Stimulated activated CD4-positive, alpha-beta T cell treated with anti-CD3 and anti-CD28 coated beads, Interleukin-12 subunit alpha, Interleukin-12 subunit beta, amount 100 ng/mL, for 4 hours (primary cell): ENCODE results near the gene ZNF91.
"Not testable (repeated sequence)": the region's sequence is repeated elsewhere in the genome, so short reads cannot be mapped to it uniquely, and the experiment has no call there.

ENCODE experiments used
- DNase-seq: peaks from one replicate; pipeline ENCODE4 v3.0.0-alpha.2; 2020

Gene ZNF91

GRCh38 chr19:23315286-23315685 is 80.0 kb downstream of the ZNF91 start:
- DNase-seq, result no peak

DNA sequence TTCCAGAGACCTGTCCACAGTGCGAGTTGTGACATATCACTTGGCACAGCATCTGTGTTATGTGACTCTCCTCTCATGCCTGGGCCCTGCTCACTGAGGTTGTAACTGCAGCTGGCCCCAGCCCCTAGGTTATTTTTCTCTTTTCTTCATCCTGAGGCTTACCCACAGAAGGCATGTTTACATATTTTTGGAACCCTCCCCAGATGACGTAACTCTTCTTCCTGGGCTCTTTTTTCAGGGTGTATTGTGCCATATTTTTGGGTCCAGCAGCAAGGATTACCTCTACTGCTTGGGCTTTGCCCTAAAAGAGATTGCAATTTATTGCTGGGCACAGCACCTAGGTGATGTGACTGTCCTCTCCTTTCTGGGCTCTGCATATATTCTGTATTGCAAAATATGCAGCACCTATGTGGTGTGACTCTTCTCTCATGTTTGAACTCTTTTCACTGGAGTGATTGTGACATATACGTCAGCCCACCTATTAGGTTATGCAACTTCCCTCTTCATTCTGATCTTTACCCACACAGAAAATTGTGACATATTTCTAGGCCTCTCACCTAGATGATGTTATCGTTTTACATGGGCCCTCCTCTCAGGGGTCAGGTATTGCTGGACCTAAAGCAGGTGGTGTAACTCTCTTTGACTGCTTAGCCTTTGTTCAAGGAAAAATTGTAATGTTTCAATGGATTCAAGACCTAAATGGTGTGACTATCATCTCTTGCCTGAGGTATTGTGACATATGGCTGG is 80.6 kb downstream of the ZNF91 start:
- no peak for DNase-seq

DNA sequence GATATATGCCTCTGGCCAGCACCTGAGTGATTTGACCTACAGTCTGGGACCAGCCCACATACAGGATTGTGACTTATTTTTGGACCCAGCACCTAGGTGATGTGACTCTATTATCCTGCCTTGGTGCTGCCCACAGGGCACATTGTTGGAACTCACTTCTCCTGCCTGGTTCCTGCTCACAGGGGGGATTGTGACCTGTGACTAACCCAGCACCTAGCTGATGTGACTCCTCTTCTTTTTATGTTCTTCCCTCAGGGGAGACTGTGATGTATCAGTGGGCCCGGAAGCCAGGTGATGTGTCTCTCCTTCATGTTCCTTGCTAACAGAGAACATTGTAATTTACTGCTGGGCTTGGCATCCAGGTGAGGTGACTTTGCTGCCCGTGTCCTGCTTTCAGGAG is 82.1 kb downstream of the ZNF91 start:
- DNase-seq, result no peak

DNA sequence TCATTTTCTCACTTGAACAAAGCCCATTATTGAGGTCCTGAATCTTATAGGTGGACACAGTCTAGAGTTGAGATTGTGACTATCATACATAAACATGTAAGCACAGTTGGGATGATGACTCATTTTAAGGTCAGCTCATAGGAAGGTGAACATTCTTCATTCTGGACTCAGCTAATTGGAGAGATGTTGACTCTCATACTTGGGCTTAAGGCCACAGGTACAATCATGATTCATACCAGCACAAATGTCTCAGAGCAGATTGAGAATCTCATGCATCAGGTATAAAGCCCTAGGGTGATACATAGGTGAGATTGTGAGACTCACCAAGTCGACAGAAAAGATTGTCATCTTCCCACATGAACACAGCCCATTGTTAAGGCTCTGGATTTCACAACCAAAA is 82.8 kb downstream of the ZNF91 start:
- DNase-seq, result no peak

GRCh38 chr19:23311551-23311950 is 83.7 kb downstream of the ZNF91 start:
- no peak for DNase-seq

- no peak for DNase-seq
Observed at GRCh38 chr19:23310729-23311211, 84.5 kb downstream of the ZNF91 start.

GRCh38 chr19:23309926-23310325 is 85.3 kb downstream of the ZNF91 start:
- DNase-seq, result no peak

DNA sequence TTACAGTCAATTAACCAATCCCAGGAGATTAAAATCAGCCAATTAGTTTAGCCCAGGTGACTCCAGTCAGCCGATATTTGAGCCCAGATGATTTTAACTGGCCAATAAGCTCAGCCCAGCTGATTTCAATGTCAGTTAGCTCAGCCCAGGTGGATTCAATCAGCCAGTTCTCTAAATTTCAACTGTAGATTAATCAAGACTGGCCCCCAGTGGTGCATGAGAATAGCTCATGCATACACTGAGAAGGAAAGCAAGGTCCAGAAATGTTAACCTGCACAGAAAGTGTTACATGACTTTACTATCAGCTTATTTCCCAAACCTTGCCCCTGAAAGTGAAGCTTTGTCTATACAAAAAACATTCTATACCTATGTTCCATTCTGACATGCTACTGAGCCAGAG is 89.7 kb downstream of the ZNF91 start:
- DNase-seq, result no peak

- DNase-seq, result no peak
Observed at GRCh38 chr19:23304238-23304637, 91.0 kb downstream of the ZNF91 start.

- DNase-seq, result no peak
Observed at GRCh38 chr19:23294141-23294540, 101.1 kb downstream of the ZNF91 start.

GRCh38 chr19:23289966-23290365 is 105.3 kb downstream of the ZNF91 start:
- not testable (repeated sequence) for DNase-seq
